Thyroid gland (tissue), 4 donors: Measurements from ENCODE around the gene NAP1L3.

Source experiments
- CTCF ChIP-seq, 6 experiments: fragments of 200-600 bp in 3 of 6; fragments of 450-650 bp in 3 of 6; sonication (generic) in 3 of 6; IDR thresholded peaks; one replicate each; pipeline ENCODE4 v1.5.1; 2016 to 2019; ENCODE audit warnings: antibody characterized with exemption in 6 of 6, mild to moderate bottlenecking in 2 of 6, inconsistent platforms in 1 of 6, moderate library complexity in 1 of 6
- POLR2A ChIP-seq, 2 donors: fragments of 450-650 bp; IDR thresholded peaks; one replicate each; pipeline ENCODE4 v1.6.1; 2017; ENCODE audit warnings: antibody characterized with exemption in 2 of 2, mild to moderate bottlenecking in 2 of 2, moderate library complexity in 1 of 2

GRCh38 chrX:93695981-93696380, 22.6 kb upstream of the NAP1L3 start:
- TF ChIP-seq CTCF (IDR thresholded peaks at IDR 0.05) (no peak), POLR2A (IDR thresholded peaks at IDR 0.05) (no peak)
